ENCODE results near the gene NUCB2. TPM values are rescaled to one million over a fixed set of nuclear protein-coding genes. Genes with fewer than 3 reads are reported as not detected.
A peak's percentile ranks its signal among the peaks of the same experiment; 100 is the strongest.
"Not testable (repeated sequence)": the region's sequence is repeated elsewhere in the genome, so short reads cannot be mapped to it uniquely, and the experiment has no call there.

The NUCB2 gene
- polyA plus RNA-seq, 6 donors from 2014 or later: 14.2 to 23.9 (median 20.7) TPM

- no peak for ATAC-seq (ENCODE audit: low read depth in 2 of 2)
- peaks cover 0 to 4% (median 0%) of the 10 kb centered on the region in 7 donors for H3K9me3 Mint-ChIP-seq
- no peak overlapping the region for H3K27ac Mint-ChIP-seq
- peaks cover 0 to 7% (median 5%) of the 10 kb centered on the region in 3 donors for H3K27me3 Mint-ChIP-seq
- peaks cover 0 to 4% of the 10 kb centered on the region in 2 donors for H3K36me3 Mint-ChIP-seq
- DNase-seq: no peak
- no peaks in the 10 kb centered on the region for H3K4me1 Mint-ChIP-seq
- H3K4me3 Mint-ChIP-seq: no peak overlapping the region
These were observed 23.8 kb upstream of the NUCB2 start for GRCh38 chr11:17252704-17253103.

DNA sequence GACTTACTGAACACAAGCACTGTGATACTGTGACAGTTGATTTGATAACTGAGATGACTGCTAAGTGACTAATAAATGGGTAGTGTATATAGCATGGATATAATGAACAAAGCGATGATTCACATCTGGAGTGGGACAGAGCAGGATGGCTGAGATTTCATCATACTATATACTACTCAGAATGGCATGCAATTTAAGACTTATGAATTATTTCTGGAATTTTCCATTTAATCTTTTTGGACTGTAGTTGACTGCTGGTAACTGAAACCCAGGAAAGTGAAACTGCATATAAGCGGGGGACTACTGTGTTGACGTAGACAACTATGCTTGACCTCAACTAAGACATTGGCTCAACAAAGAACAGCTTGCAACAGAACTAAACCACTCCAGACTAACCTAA, 20.0 kb upstream of the NUCB2 start:
- DNase-seq (no peak), ATAC-seq (ENCODE audit: low read depth in 2 of 2) (no peak)
- no peaks in the 10 kb centered on the region for H3K4me1 Mint-ChIP-seq
- H3K4me3 Mint-ChIP-seq: no peak overlapping the region
- H3K36me3 Mint-ChIP-seq: no peaks in the 10 kb centered on the region
- peaks cover 0 to under 1% (median 0%) of the 10 kb centered on the region in 3 donors for H3K27me3 Mint-ChIP-seq
- no peak overlapping the region for H3K27ac Mint-ChIP-seq
- no peaks in the 10 kb centered on the region for H3K9me3 Mint-ChIP-seq

DNA sequence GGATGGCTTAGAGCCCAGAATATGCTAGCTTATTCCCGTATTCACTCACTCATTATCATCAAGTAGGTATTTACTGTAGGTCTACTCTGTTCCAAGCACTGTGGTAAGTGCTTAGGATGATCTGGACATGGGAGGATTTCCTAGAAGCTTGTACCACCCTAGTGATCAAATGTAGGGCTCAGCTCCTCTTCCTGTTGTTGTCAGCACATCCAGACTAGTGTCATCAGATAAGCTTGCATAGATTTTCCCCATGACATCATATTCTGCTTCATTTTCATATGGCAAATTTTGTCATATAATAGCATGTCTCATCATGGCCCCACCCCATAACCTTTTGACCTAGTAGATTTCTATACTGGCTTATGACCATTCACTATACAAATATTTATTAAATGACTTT, 19.3 kb upstream of the NUCB2 start:
- H3K4me1 Mint-ChIP-seq: no peaks in the 10 kb centered on the region
- H3K4me3 Mint-ChIP-seq: no peak overlapping the region
- ATAC-seq (ENCODE audit: low read depth in 2 of 2): no peak
- no peaks in the 10 kb centered on the region for H3K36me3 Mint-ChIP-seq
- no peak for DNase-seq
- H3K9me3 Mint-ChIP-seq: no peaks in the 10 kb centered on the region
- no peaks in the 10 kb centered on the region for H3K27me3 Mint-ChIP-seq
- H3K27ac Mint-ChIP-seq: no peak overlapping the region

DNA sequence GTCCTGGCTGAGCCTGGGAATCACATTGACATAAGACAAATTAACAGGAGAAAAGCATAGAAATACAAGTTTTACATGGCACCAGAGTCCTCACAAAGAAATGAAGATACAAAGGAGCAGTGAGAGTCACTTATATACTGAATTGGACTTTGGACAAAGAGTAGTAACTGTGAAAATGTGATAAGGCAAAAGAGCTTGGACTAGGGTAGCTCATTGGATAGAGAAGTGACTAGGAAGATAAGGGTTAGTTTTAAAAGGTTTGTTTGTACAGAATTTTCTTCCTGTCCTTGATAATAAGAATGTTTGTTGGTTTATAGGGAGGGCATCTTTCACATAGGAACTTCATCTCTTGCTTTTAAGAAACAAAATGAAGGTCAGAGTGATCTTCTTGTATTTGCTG, 17.9 kb upstream of the NUCB2 start:
- peak overlapping the region in 1 of 8 donors; percentile 48 for H3K4me3 Mint-ChIP-seq
- no peak for DNase-seq
- no peaks in the 10 kb centered on the region for H3K36me3 Mint-ChIP-seq
- H3K9me3 Mint-ChIP-seq: no peaks in the 10 kb centered on the region
- no peaks in the 10 kb centered on the region for H3K4me1 Mint-ChIP-seq
- H3K27ac Mint-ChIP-seq: no peak overlapping the region
- H3K27me3 Mint-ChIP-seq: no peaks in the 10 kb centered on the region
- no peak for ATAC-seq (ENCODE audit: low read depth in 2 of 2)

- Mint-ChIP-seq H3K27ac (no peak overlapping the region), H3K36me3 (no peaks in the 10 kb centered on the region), H3K27me3 (no peaks in the 10 kb centered on the region), H3K9me3 (no peaks in the 10 kb centered on the region), H3K4me1 (no peaks in the 10 kb centered on the region), H3K4me3 (no peak overlapping the region)
- no peak for DNase-seq
- ATAC-seq (ENCODE audit: low read depth in 2 of 2): no peak
These were observed 17.0 kb upstream of the NUCB2 start for GRCh38 chr11:17259519-17259918.

GRCh38 chr11:17260020-17260419, 16.5 kb upstream of the NUCB2 start:
- H3K4me3 Mint-ChIP-seq: no peak overlapping the region
- H3K27me3 Mint-ChIP-seq: no peaks in the 10 kb centered on the region
- no peaks in the 10 kb centered on the region for H3K36me3 Mint-ChIP-seq
- H3K9me3 Mint-ChIP-seq: no peaks in the 10 kb centered on the region
- no peaks in the 10 kb centered on the region for H3K4me1 Mint-ChIP-seq
- ATAC-seq (ENCODE audit: low read depth in 2 of 2) (no peak), DNase-seq (no peak)
- H3K27ac Mint-ChIP-seq: no peak overlapping the region

DNA sequence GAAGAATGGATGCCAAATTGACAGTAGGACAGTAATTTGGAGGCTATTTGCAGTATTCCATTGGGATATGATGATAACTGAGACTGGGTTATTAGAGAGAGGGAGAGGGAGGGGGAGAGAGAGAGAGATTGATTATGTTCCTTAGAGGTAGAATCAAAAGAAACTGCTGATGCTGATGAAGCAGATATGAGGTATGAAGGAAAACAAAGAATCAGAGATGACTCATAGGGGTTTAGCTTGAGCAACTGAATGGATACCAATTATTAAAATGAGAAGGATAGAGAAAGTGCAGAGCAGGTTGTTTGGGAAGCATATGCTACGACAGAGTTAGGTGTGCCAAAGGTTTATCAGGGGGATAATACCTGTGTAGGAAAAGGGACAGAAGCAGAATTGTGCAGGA, 12.8 kb upstream of the NUCB2 start:
- no peak overlapping the region for H3K27ac Mint-ChIP-seq
- no peak for DNase-seq
- ATAC-seq (ENCODE audit: low read depth in 2 of 2): no peak
- H3K36me3 Mint-ChIP-seq: no peaks in the 10 kb centered on the region
- H3K27me3 Mint-ChIP-seq: no peaks in the 10 kb centered on the region
- no peaks in the 10 kb centered on the region for H3K9me3 Mint-ChIP-seq
- no peak overlapping the region for H3K4me3 Mint-ChIP-seq
- peaks cover 0 to 3% (median under 1%) of the 10 kb centered on the region in 3 donors for H3K4me1 Mint-ChIP-seq

DNA sequence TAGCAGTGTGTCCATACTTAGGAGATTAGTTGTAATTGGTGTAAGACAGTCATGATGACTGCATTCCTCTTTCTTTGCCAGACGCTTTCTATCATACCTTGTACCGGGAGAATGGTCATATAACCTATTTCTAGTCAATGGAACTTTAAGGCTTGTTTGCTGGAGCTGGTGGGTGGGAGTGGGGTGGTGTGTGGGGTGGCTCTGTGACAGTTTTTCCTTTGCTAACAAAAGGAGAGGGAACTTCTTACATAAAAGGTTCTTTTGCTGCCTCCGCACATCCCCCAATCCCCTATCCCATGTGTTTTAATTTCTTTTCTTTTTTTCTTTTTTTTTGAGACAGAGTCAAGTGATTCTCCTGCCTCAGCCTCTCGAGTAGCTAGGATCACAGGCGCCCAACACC, 9.8 kb upstream of the NUCB2 start:
- no peaks in the 10 kb centered on the region for H3K9me3 Mint-ChIP-seq
- H3K27me3 Mint-ChIP-seq: peaks cover 0 to 3% (median 0%) of the 10 kb centered on the region in 3 donors
- no peak overlapping the region for H3K27ac Mint-ChIP-seq
- H3K4me1 Mint-ChIP-seq: peaks cover 0 to 7% (median 3%) of the 10 kb centered on the region in 3 donors
- no peak overlapping the region for H3K4me3 Mint-ChIP-seq
- H3K36me3 Mint-ChIP-seq: no peaks in the 10 kb centered on the region
- no peak for DNase-seq
- ATAC-seq (ENCODE audit: low read depth in 2 of 2): no peak

GRCh38 chr11:17267576-17267975, 9.0 kb upstream of the NUCB2 start:
- H3K9me3 Mint-ChIP-seq: no peaks in the 10 kb centered on the region
- H3K4me3 Mint-ChIP-seq: no peak overlapping the region
- H3K27me3 Mint-ChIP-seq: peaks cover 0 to 3% (median 0%) of the 10 kb centered on the region in 3 donors
- H3K36me3 Mint-ChIP-seq: no peaks in the 10 kb centered on the region
- no peak overlapping the region for H3K27ac Mint-ChIP-seq
- ATAC-seq (ENCODE audit: low read depth in 2 of 2) (no peak), DNase-seq (no peak)
- H3K4me1 Mint-ChIP-seq: peaks cover 0 to 7% (median 3%) of the 10 kb centered on the region in 3 donors

GRCh38 chr11:17268500-17268899, 8.0 kb upstream of the NUCB2 start:
- not testable (repeated sequence) for H3K27me3 Mint-ChIP-seq; H3K9me3 Mint-ChIP-seq; H3K4me1 Mint-ChIP-seq; DNase-seq; H3K36me3 Mint-ChIP-seq; ATAC-seq (ENCODE audit: low read depth in 2 of 2); H3K27ac Mint-ChIP-seq
- H3K4me3 Mint-ChIP-seq: peak overlapping the region in 1 of 8 donors; percentile 45

GRCh38 chr11:17268902-17269301, 7.6 kb upstream of the NUCB2 start:
- peaks cover 0 to 3% (median 0%) of the 10 kb centered on the region in 3 donors for H3K27me3 Mint-ChIP-seq
- peaks cover 0 to 7% (median 3%) of the 10 kb centered on the region in 3 donors for H3K4me1 Mint-ChIP-seq
- no peaks in the 10 kb centered on the region for H3K9me3 Mint-ChIP-seq
- H3K27ac Mint-ChIP-seq: peak overlapping the region in 1 of 6 donors; percentile 58
- ATAC-seq (ENCODE audit: low read depth in 2 of 2) (no peak), DNase-seq (no peak)
- H3K36me3 Mint-ChIP-seq: no peaks in the 10 kb centered on the region
- H3K4me3 Mint-ChIP-seq: peak overlapping the region in 2 of 8 donors; percentile 45 to 46

GRCh38 chr11:17272801-17273200, 3.7 kb upstream of the NUCB2 start:
- Mint-ChIP-seq H3K27ac (no peak overlapping the region), H3K36me3 (no peaks in the 10 kb centered on the region), H3K4me3 (peak overlapping the region in 2 of 8 donors; percentile 37 to 49), H3K27me3 (peaks cover 0 to 3% (median 0%) of the 10 kb centered on the region in 3 donors), H3K9me3 (no peaks in the 10 kb centered on the region), H3K4me1 (peaks cover 10 to 25% (median 20%) of the 10 kb centered on the region in 3 donors)
- no peak for ATAC-seq (ENCODE audit: low read depth in 2 of 2)
- DNase-seq: no peak

DNA sequence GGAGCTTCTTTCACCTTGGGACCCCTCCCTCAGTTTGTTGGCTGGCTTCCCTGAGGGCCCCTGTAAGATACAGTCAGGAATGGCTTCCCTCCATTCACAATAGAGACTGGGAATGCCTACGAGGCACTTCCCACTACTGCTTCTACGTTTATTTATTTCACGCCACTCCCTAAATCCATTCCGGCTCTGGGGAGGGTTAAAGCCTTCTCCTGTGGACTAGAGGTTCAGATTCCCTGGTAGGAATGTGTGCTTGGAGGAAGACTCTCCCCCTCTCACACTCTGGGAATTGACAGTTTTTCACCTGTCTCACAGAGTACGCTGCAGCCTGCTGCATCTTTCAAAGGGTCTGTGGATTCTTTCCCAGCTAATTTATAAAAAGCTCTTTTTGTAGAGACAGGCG, 3.3 kb upstream of the NUCB2 start:
- DNase-seq: no peak
- ATAC-seq (ENCODE audit: low read depth in 2 of 2): no peak
- no peaks in the 10 kb centered on the region for H3K36me3 Mint-ChIP-seq
- peaks cover 10 to 25% (median 23%) of the 10 kb centered on the region in 3 donors for H3K4me1 Mint-ChIP-seq
- H3K9me3 Mint-ChIP-seq: no peaks in the 10 kb centered on the region
- H3K4me3 Mint-ChIP-seq: peak overlapping the region in 2 of 8 donors; percentile 12 to 22
- peaks cover 0 to 3% (median 0%) of the 10 kb centered on the region in 3 donors for H3K27me3 Mint-ChIP-seq
- no peak overlapping the region for H3K27ac Mint-ChIP-seq

DNA sequence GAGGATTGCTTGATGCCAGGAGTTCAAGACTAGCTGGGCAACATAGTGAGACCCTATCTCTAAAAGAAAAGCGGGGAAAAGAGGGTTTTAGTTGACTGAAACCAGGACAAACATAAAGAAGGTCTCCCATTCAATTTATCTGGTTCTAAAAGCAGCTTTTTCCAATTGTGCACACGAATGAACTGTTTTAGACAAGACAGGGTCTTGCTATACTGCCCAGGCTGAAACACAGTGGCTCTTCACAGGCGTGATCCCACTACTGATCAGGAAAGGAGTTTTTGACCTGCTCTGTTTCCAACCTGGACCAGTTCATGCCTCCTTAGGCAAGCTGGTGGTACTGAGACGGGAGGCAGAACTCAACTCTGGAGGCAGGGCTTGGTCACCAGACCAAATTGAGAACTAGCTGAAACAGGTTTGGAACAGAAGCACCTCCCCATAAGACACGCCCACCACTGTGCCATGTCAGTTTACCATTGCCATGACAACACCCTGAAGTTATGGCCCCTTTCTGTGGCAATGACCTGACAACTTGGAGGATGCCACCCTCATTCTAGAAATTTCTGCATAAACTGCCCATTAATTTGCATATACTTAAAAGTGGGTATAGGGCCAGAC, 2.8 kb upstream of the NUCB2 start:
- ATAC-seq (ENCODE audit: low read depth in 2 of 2) (no peak), DNase-seq (no peak)
- Mint-ChIP-seq H3K36me3 (no peaks in the 10 kb centered on the region), H3K4me1 (peaks cover 9 to 23% (median 22%) of the 10 kb centered on the region in 3 donors), H3K9me3 (no peaks in the 10 kb centered on the region), H3K27me3 (peaks cover 0 to 3% (median 0%) of the 10 kb centered on the region in 3 donors), H3K27ac (no peak overlapping the region), H3K4me3 (peak overlapping the region in 2 of 8 donors; percentile 12 to 22)
